Epithelial cell of esophagus (primary cell): Measurements from ENCODE around the gene CCDC33.

Experiments
- DNase-seq: peaks from one replicate; pipeline ENCODE4 v3.0.0; 2010; ENCODE audit warnings: low read depth
- H3K4me3 ChIP-seq: 2 replicates; pipeline ENCODE4 v1.5.1; 2011; ENCODE audit warnings: mild to moderate bottlenecking, low read length, control low read depth
- CTCF ChIP-seq: IDR thresholded peaks from 2 replicates; pipeline ENCODE4 v1.5.1; 2011; ENCODE audit warnings: low read depth, mild to moderate bottlenecking, low read length, control low read depth, inconsistent platforms; ENCODE audit not compliant: insufficient read depth; ENCODE audit errors: missing control alignments

The CCDC33 gene

GRCh38 chr15:74302821-74303359, 66.8 kb downstream of the CCDC33 start:
- peak; percentile 48 for DNase-seq
- no peak overlapping the region for H3K4me3 ChIP-seq
- peak; percentile 80 for TF ChIP-seq CTCF

- no peak for TF ChIP-seq CTCF
- no peak overlapping the region for H3K4me3 ChIP-seq
- DNase-seq, result no peak
Observed at GRCh38 chr15:74303741-74304309, 67.7 kb downstream of the CCDC33 start.

- no peak for DNase-seq
- TF ChIP-seq CTCF, result no peak
- H3K4me3 ChIP-seq, result no peak overlapping the region
Observed at GRCh38 chr15:74304431-74304830, 68.3 kb downstream of the CCDC33 start.

- no peak for TF ChIP-seq CTCF
- H3K4me3 ChIP-seq, result no peak overlapping the region
- DNase-seq, result no peak
Observed at GRCh38 chr15:74305687-74306086, 69.6 kb downstream of the CCDC33 start.

DNA sequence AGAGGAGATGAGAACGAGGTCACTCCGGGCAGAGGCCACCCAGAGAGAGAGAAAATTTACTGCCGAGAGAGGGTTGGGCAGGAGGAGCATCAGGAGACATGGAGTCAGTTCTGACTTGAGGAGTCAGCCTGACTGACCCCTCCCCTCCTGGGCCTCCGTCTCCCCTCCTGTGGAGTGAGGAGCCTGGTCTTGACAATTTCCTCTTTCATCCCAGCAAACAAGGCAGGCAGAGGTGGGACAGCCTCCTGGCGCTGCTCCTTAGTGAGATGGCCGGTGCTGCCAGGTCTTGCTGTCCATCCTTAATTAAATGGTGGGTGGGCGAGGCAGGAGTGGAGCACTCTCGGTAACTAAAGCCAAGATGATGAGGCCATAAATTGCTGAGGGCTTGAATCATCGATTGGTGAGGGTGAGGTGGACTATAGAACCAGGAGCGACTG, 70.7 kb downstream of the CCDC33 start:
- DNase-seq, result peak; percentile 11
- TF ChIP-seq CTCF, result no peak
- no peak overlapping the region for H3K4me3 ChIP-seq

DNA sequence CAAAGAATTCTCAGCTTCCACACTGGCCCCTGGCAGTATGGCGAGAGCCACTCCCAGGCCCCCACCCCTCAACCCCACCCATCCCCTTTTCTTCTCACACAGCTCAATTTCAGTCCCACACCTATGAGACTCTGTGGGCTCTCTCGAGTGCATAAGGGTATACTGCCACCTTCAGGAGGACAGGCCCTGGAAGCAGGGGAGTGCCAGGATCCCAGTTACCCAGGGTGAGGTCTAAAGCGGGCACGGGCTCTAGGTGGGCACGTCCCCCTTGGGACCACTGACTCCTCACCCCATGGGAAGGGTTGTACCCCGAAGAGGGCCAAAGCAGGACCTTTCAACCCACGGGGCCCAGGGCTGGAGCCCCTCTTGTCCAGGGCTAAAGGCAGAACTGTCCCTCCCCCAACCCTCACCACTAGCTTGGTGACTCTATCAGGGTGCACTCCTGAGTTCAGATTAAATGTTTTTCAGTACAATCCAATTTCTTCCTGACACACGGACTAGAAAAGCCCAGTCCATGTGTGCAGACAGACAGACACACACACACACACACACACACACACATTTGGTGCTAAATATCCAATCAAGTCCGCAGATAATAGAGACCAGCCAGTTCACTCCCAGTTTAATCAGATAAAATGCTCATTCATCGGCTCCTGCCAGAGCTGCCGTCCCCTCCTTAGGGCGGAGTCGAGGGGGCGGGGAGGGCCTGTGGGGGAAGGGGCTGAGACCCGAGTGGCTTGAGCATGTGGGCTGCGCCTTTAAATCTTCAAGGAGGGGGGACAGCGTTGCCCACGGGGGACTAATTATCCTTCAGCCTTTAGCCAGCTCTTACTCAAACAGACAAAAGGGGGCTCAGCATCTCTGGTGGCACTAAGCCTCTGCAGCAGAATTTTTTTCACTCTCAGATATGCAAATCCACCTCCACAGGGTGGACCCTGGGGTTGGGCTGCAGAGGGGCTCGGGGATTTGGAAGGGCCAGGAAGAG, 72.0 kb downstream of the CCDC33 start:
- TF ChIP-seq CTCF, result peak; percentile 77
- no peak overlapping the region for H3K4me3 ChIP-seq
- peak; percentile 71 for DNase-seq
